ENCODE measurements around the gene SLC7A7. TPM values are rescaled to one million over a fixed set of nuclear protein-coding genes. Genes with fewer than 3 reads are reported as not detected.

The SLC7A7 gene
- total and polyA plus RNA-seq, 2 experiments from 2014 or later = 0.63 to 0.65 TPM

DNA sequence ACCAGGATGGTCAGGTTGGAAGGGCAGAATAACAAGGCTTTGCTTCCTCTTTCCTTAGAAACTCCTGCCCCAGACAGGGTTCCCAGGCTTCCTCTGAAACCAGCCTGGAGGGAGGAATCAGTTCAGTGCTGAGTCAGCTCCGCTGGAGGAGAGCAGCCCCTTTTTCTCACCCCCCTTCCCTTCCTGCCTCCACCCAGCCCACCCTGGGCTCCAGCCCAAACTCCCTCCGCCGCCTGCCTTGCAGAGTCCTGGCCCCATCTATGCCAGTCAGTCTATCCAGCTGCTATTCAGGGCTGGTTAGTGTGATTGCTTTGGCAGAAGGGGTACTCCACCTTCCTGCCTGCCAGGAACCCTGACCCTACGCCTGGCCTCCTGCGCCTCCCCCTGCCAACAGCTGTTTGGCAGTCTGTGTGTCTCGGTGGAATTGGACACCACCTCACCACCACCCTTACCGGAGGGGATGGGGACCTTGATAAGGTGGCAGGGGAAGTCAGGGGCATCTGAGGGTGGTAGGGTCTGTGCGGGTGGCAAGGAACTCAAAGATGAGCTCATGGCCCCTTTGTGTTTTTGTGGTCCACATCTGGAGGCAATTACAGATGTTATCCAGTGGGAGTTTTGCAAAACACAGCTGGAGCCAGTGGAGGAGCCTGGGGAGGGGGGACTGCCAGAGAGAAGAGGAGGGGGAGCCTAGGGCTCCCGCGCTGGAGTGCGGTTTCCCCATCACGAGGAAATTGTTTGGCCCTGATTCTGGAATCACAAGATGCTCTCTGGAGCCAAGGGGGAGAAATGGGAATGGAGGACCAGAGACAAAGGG lies 33.3 kb upstream of the SLC7A7 start:
- Histone ChIP-seq H3F3A (ENCODE audit: insufficient read depth) (peaks cover 78% of the 10 kb centered on the region), H3K9me2 (ENCODE audit: insufficient read depth) (no peaks in the 10 kb centered on the region), H3K27ac (peak overlapping the region; percentile 100), H3K79me2 (ENCODE audit: insufficient read depth) (peaks cover 29% of the 10 kb centered on the region), H3K4me2 (ENCODE audit: unreplicated experiment) (peak overlapping the region; percentile 88), H2AFZ (no peak overlapping the region), H3K27me3 (replicated peaks; ENCODE audit: insufficient read depth) (no peaks in the 10 kb centered on the region), H3K9ac (peak overlapping the region; percentile 94), H3K4me3 (peak overlapping the region; percentile 50), H4K20me1 (ENCODE audit: insufficient read depth) (no peaks in the 10 kb centered on the region), H3K9me3 (ENCODE audit: low read depth) (no peaks in the 10 kb centered on the region), H3K36me3 (ENCODE audit: low read depth) (peaks cover 27% of the 10 kb centered on the region), H3K4me1 (ENCODE audit: insufficient read depth) (peaks cover 67% of the 10 kb centered on the region)
- in situ Hi-C loops (cut with MboI) = no loop called here
- DNase-seq = peak; percentile 88
- TF ChIP-seq EZH2 (IDR thresholded peaks at IDR 0.05; ENCODE audit: insufficient read depth, poor library complexity, severe bottlenecking) (no peak), EZH2phosphoT487 (IDR thresholded peaks at IDR 0.05; ENCODE audit: insufficient read depth, low read depth) (no peak)
- WGBS, 2 experiments (ENCODE audit: low coverage in 1 of 2, low lambda C conversion rate in 2 of 2, missing lambda C conversion rate in 2 of 2) = 3% methylated on average over 10 to 12 of the region's 12 CpGs

DNA sequence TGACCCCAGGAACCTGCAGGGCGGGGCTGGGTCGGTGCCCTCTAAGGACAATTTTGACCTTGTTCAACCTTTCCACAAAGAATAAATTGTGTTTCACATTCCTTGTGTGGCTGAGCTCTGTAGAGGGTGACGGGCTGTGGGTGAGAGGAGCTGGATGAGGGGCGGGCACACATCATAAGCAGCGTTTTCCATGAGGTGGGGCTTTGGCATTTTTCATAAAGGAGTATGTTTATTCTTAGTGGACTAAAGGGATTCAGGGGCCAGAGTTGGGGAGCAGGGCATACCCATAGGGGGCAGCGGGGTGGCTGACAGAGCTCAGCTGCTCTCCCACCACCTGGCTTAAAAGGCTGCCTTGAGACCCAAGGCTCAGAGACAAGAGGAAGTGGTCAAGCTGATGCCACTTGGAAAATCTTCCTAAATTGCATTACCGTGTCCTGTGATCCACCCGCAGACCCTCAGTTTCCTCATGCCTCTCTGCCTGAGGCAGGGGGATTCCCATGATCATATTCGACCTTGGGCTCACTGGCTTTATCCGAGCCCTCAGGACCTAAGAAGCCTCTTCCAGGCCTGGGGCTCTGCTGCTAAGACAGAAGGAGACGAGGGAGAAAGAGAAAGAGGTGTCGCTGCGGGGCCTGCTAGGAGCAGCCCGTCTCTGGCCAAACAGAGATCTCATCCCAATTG lies 32.6 kb upstream of the SLC7A7 start:
- Histone ChIP-seq H3K4me3 (peak overlapping the region; percentile 46; the same call in 1 of the 2 replicates), H3K4me1 (ENCODE audit: insufficient read depth) (peaks cover 68% of the 10 kb centered on the region), H3F3A (ENCODE audit: insufficient read depth) (peaks cover 84% of the 10 kb centered on the region), H3K36me3 (ENCODE audit: low read depth) (peaks cover 34% of the 10 kb centered on the region), H2AFZ (no peak overlapping the region), H3K27ac (peak overlapping the region; percentile 100), H3K79me2 (ENCODE audit: insufficient read depth) (peaks cover 36% of the 10 kb centered on the region), H3K4me2 (ENCODE audit: unreplicated experiment) (peak overlapping the region; percentile 88), H3K9me2 (ENCODE audit: insufficient read depth) (no peaks in the 10 kb centered on the region), H4K20me1 (ENCODE audit: insufficient read depth) (no peaks in the 10 kb centered on the region), H3K9ac (peak overlapping the region; percentile 94), H3K9me3 (ENCODE audit: low read depth) (no peaks in the 10 kb centered on the region), H3K27me3 (replicated peaks; ENCODE audit: insufficient read depth) (no peaks in the 10 kb centered on the region)
- peak; percentile 83 for DNase-seq
- 9 to 11% methylated on average over 14 of the region's 14 CpGs for WGBS, 2 experiments (ENCODE audit: low coverage in 1 of 2, low lambda C conversion rate in 2 of 2, missing lambda C conversion rate in 2 of 2)
- TF ChIP-seq EZH2 (IDR thresholded peaks at IDR 0.05; ENCODE audit: insufficient read depth, poor library complexity, severe bottlenecking) (no peak), EZH2phosphoT487 (IDR thresholded peaks at IDR 0.05; ENCODE audit: insufficient read depth, low read depth) (no peak)
- in situ Hi-C loops (cut with MboI) = no loop called here

DNA sequence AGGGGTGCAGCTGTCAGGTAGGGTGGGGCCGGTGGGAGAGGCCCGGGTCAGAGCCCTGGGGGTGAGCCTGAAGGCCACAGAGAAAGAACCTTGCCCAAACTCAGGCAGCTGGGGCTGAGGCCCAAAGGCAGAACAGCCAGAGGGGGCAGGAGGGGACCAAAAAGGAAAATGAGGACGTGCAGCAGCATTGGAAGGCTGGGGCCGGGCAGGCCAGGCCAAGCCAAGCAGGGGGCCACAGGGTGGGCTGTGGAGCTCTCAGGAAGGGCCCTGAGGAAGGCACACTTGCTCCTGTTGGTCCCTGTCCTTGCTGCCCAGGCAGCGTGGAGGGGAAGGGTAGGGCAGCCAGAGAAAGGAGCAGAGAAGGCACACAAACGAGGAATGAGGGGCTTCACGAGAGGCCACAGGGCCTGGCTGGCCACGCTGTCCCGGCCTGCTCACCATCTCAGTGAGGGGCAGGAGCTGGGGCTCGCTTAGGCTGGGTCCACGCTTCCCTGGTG lies 31.6 kb upstream of the SLC7A7 start:
- Histone ChIP-seq H3K4me2 (ENCODE audit: unreplicated experiment) (peak overlapping the region; percentile 14), H3K9me3 (ENCODE audit: low read depth) (no peaks in the 10 kb centered on the region), H3K27me3 (replicated peaks; ENCODE audit: insufficient read depth) (no peaks in the 10 kb centered on the region), H4K20me1 (ENCODE audit: insufficient read depth) (no peaks in the 10 kb centered on the region), H3F3A (ENCODE audit: insufficient read depth) (peaks cover 84% of the 10 kb centered on the region), H2AFZ (no peak overlapping the region), H3K36me3 (ENCODE audit: low read depth) (peaks cover 43% of the 10 kb centered on the region), H3K9me2 (ENCODE audit: insufficient read depth) (no peaks in the 10 kb centered on the region), H3K4me3 (no peak overlapping the region), H3K9ac (peak overlapping the region; percentile 68), H3K79me2 (ENCODE audit: insufficient read depth) (peaks cover 46% of the 10 kb centered on the region), H3K4me1 (ENCODE audit: insufficient read depth) (peaks cover 67% of the 10 kb centered on the region), H3K27ac (peak overlapping the region; percentile 94)
- no peak for TF ChIP-seq EZH2 (IDR thresholded peaks at IDR 0.05; ENCODE audit: insufficient read depth, poor library complexity, severe bottlenecking)
- no peak for TF ChIP-seq EZH2phosphoT487 (IDR thresholded peaks at IDR 0.05; ENCODE audit: insufficient read depth, low read depth)
- in situ Hi-C loops (cut with MboI) = no loop called here
- DNase-seq = no peak
- 42 to 47% methylated on average over 8 to 11 of the region's 11 CpGs for whole genome bisulfite sequencing, 2 experiments (ENCODE audit: low coverage in 1 of 2, low lambda C conversion rate in 2 of 2, missing lambda C conversion rate in 2 of 2)

- 70 to 79% methylated on average over 22 to 23 of the region's 26 CpGs for WGBS, 2 experiments (ENCODE audit: low coverage in 1 of 2, low lambda C conversion rate in 2 of 2, missing lambda C conversion rate in 2 of 2)
- in situ Hi-C loops (cut with MboI) = no loop called here
- Histone ChIP-seq H3K9ac (peak overlapping the region; percentile 68), H4K20me1 (ENCODE audit: insufficient read depth) (no peaks in the 10 kb centered on the region), H3K4me3 (no peak overlapping the region), H3K4me2 (ENCODE audit: unreplicated experiment) (peak overlapping the region; percentile 14), H3K4me1 (ENCODE audit: insufficient read depth) (peaks cover 69% of the 10 kb centered on the region), H3K9me3 (ENCODE audit: low read depth) (no peaks in the 10 kb centered on the region), H3K79me2 (ENCODE audit: insufficient read depth) (peaks cover 54% of the 10 kb centered on the region), H3F3A (ENCODE audit: insufficient read depth) (peaks cover 89% of the 10 kb centered on the region), H3K9me2 (ENCODE audit: insufficient read depth) (no peaks in the 10 kb centered on the region), H2AFZ (no peak overlapping the region), H3K27me3 (replicated peaks; ENCODE audit: insufficient read depth) (no peaks in the 10 kb centered on the region), H3K36me3 (ENCODE audit: low read depth) (peaks cover 51% of the 10 kb centered on the region), H3K27ac (peak overlapping the region; percentile 94)
- peak; percentile 25 for DNase-seq
- TF ChIP-seq EZH2phosphoT487 (IDR thresholded peaks at IDR 0.05; ENCODE audit: insufficient read depth, low read depth) (no peak), EZH2 (IDR thresholded peaks at IDR 0.05; ENCODE audit: insufficient read depth, poor library complexity, severe bottlenecking) (no peak)
Measured at GRCh38 chr14:22845821-22846625, 30.8 kb upstream of the SLC7A7 start.

Measured in GM23248 (cell line).